HepG2 (cell line): ENCODE data around the gene NPPC. TPM values are rescaled to one million over a fixed set of nuclear protein-coding genes. Genes with fewer than 3 reads are reported as not detected.

Experiments
- ATAC-seq: fragments of 200-7000 bp; cut with Tn5 transposase; 3 replicates; pipeline ENCODE4 v1.9.1; 2020; ENCODE audit warnings: mild to moderate bottlenecking, moderate library complexity
- BruUV-seq: library from RNA; stranded (reverse); fragments of 400-500 nt; replicated peaks from 2 replicates; lab custom pipeline; 2021; lab: Mats Ljungman, UMichigan
- CTCF ChIA-PET: fragments of 300-600 bp; formaldehyde crosslinking; extraction: SDS; loops from one replicate; lab custom pipeline; 2021; ENCODE audit warnings: low total read pairs, inconsistent platforms, low intra/inter-chr PET ratio; lab: Yijun Ruan, JAX
- POLR2A ChIA-PET: fragments of 350-600 bp; sonication (Branson Sonifier 250); formaldehyde crosslinking; loops from one replicate; lab custom pipeline; 2020; ENCODE audit warnings: antibody characterized with exemption, inconsistent platforms; lab: Yijun Ruan, JAX
- DNase-seq: peaks from one replicate; pipeline ENCODE4 v3.0.0-alpha.2; 2015; ENCODE audit warnings: low spot score
- FAIRE-seq: peaks from 3 replicates; lab custom pipeline; 2011; peaks lifted over from hg19 to GRCh38; lab: Jason Lieb, UNC
- H2AFZ ChIP-seq: one replicate; pipeline ENCODE4 v1.6.1; 2011; ENCODE audit warnings: low read length, inconsistent platforms
- H3K27ac ChIP-seq: fragments of 300-600 bp; 3 replicates; pipeline ENCODE4 v1.8.0; 2011; ENCODE audit warnings: mixed run types, mild to moderate bottlenecking, mixed read lengths, low read length, inconsistent platforms; ENCODE audit not compliant: insufficient read depth; ENCODE audit errors: extremely low read length
- H3K27me3 ChIP-seq, 2 experiments: fragments of 200-600 bp in 1 of 2; 2 replicates in 1 of 2; 3 replicates in 1 of 2; pipeline versions ENCODE4 v1.6.0 to v1.8.0; 2011; ENCODE audit warnings: low read length in 2 of 2, mild to moderate bottlenecking in 2 of 2, moderate library complexity in 2 of 2, inconsistent platforms in 1 of 2; ENCODE audit not compliant: insufficient read depth in 2 of 2, control insufficient read depth in 1 of 2
- H3K36me3 ChIP-seq, 2 experiments: fragments of 200-600 bp in 1 of 2; replicated peaks in 1 of 2; 2 replicates in 1 of 2; 3 replicates in 1 of 2; pipeline versions ENCODE4 v1.5.1 to v1.8.0; 2011; ENCODE audit warnings: low read length in 2 of 2, inconsistent platforms in 1 of 2; ENCODE audit not compliant: insufficient read depth in 2 of 2, control insufficient read depth in 1 of 2
- H3K4me1 ChIP-seq: 2 replicates; pipeline ENCODE4 v1.5.1; 2012; ENCODE audit warnings: low read length, inconsistent platforms; ENCODE audit not compliant: insufficient read depth
- H3K4me2 ChIP-seq: 2 replicates; pipeline ENCODE4 v1.6.0; 2011; ENCODE audit warnings: low read depth, low read length, inconsistent platforms
- H3K4me3 ChIP-seq, 3 experiments: fragments of 200-600 bp in 1 of 3; sonication (generic), shearing (Covaris generic) in 1 of 3; replicated peaks in 1 of 3; 2 replicates each; pipeline ENCODE4 v1.5.1; 2011 to 2016; ENCODE audit warnings: low read length in 3 of 3, inconsistent platforms in 2 of 3, low read depth in 2 of 3, mild to moderate bottlenecking in 2 of 3, control low read depth in 1 of 3, mixed read lengths in 1 of 3; ENCODE audit not compliant: insufficient read depth in 1 of 3
- H3K79me2 ChIP-seq: one replicate; pipeline ENCODE4 v1.6.1; 2011; ENCODE audit warnings: low read length, inconsistent platforms; ENCODE audit not compliant: insufficient read depth
- H3K9ac ChIP-seq: 2 replicates; pipeline ENCODE4 v1.6.0; 2011; ENCODE audit warnings: mild to moderate bottlenecking, low read depth, low read length, inconsistent platforms; ENCODE audit not compliant: insufficient read depth
- H3K9me3 ChIP-seq: 2 replicates; pipeline ENCODE4 v1.5.1; 2012; ENCODE audit warnings: mild to moderate bottlenecking, low read length
- H4K20me1 ChIP-seq: 2 replicates; pipeline ENCODE4 v1.6.0; 2011; ENCODE audit warnings: inconsistent platforms, mild to moderate bottlenecking, low read length, moderate library complexity; ENCODE audit not compliant: insufficient read depth
- ARHGAP35 ChIP-seq: sonication (generic); formaldehyde crosslinking; IDR thresholded peaks from 2 replicates; pipeline ENCODE4 v1.9.0; 2022; ENCODE audit warnings: mild to moderate bottlenecking, inconsistent platforms, moderate library complexity, missing genetic modification reagents, borderline replicate concordance
- NFYC ChIP-seq: IDR thresholded peaks from 2 replicates; pipeline ENCODE4 v1.6.1; 2016; ENCODE audit warnings: missing genetic modification reagents, missing compliant biosample characterization
- ZNF24 ChIP-seq: fragments of 450-650 bp; IDR thresholded peaks from 2 replicates; pipeline ENCODE4 v1.6.1; 2017; ENCODE audit warnings: antibody characterized with exemption, mild to moderate bottlenecking
- ZNF546 ChIP-seq: sonication (generic); formaldehyde crosslinking; conservative IDR thresholded peaks from 2 replicates; pipeline ENCODE4 v1.8.1; 2023; ENCODE audit warnings: mild to moderate bottlenecking, missing genetic modification reagents
- ZNF615 ChIP-seq: sonication (generic); formaldehyde crosslinking; IDR thresholded peaks from 2 replicates; pipeline ENCODE4 v1.5.0; 2020; ENCODE audit warnings: mild to moderate bottlenecking, missing genetic modification reagents, borderline replicate concordance
- ZNF670 ChIP-seq: sonication (generic); formaldehyde crosslinking; IDR thresholded peaks from 2 replicates; pipeline ENCODE4 v1.8.0; 2022; ENCODE audit warnings: mild to moderate bottlenecking, missing genetic modification reagents, borderline replicate concordance
- WGBS: methylation state at CpG from one replicate; pipeline ENCODE4 v1.1.6; 2017; ENCODE audit warnings: low lambda C conversion rate; 5-methylcytosine and 5-hydroxymethylcytosine counted together
- in situ Hi-C: cut with HindIII; loops from 2 replicates; pipeline ENCODE4 v1.10.0; 2017; ENCODE audit warnings: low pct_unique_long_range_greater_than_20kb; ENCODE audit not compliant: extremely low pct_ligation_motif_present
- intact Hi-C: fragments of 100-400 bp; cut with micrococcal nuclease; formaldehyde crosslinking; loops from one replicate; pipeline ENCODE4 v1.10.0; 2022; ENCODE audit not compliant: unreplicated experiment
- polyA plus RNA-seq, 8 experiments: library from polyadenylated mRNA; depleted of rRNA in 3 of 8; stranded (reverse) in 7 of 8; unstranded in 1 of 8; fragments of >200 nt; fragmentation: Illumina TruSeq in 4 of 8; extraction: Trizol in 4 of 8; gene quantifications; 2 replicates each; pipeline versions ENCODE4 v1.2.1 to v1.2.3, GENCODE V29; 2011 to 2016; ENCODE audit warnings: low read depth in 4 of 8, missing spikeins in 1 of 8, mixed read lengths in 1 of 8; ENCODE audit not compliant: insufficient read depth in 1 of 8
- total RNA-seq, 5 experiments: library from RNA; depleted of rRNA; stranded (reverse); fragments of >200 nt; fragmentation: Illumina TruSeq; extraction: Trizol; gene quantifications; 2 replicates each; pipeline ENCODE4 v1.2.3, GENCODE V29; 2016; ENCODE audit warnings: low read depth in 1 of 5
- TF ChIP-seq, protein P1 (sequence below): sonication (generic); formaldehyde crosslinking; IDR thresholded peaks from 2 replicates; pipeline ENCODE4 v1.4.0; 2020; ENCODE audit warnings: mild to moderate bottlenecking, missing genetic modification reagents
- TF ChIP-seq, protein P2 (sequence below): sonication (generic); formaldehyde crosslinking; IDR thresholded peaks from 2 replicates; pipeline ENCODE4 v1.5.0; 2020; ENCODE audit warnings: missing genetic modification reagents
- TF ChIP-seq, protein P3 (sequence below): sonication (generic); formaldehyde crosslinking; IDR thresholded peaks from 2 replicates; pipeline ENCODE4 v1.5.1; 2020; ENCODE audit warnings: mild to moderate bottlenecking, moderate library complexity, missing genetic modification reagents

NPPC gene
- total and polyA plus RNA-seq, 2 of the 13 experiments (the other 11 are each of a cell fraction or from before 2014, with no cell fraction given) = 0.11 TPM; not detected in 1

DNA sequence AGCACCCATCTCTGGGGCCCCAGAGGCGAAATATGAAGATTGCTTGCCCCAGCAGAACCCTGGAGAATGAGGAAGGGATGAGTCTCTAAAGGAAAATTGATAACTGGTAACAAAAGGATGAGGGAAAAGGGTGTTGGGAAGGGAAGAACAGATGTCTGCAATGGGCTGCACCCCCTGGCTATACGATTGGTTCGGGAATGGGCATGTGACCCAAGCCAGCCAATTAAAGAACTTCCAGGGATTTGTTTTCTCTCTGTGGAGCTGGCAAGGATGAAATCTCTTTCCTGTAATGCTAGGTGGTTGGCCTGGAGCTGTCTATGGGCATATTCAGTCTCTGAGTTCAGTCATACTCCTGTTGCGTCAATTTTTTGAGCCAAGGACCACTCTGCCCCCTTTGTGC is 12.8 kb upstream of the NPPC start:
- Histone ChIP-seq H3K79me2 (no peaks in the 10 kb centered on the region), H4K20me1 (no peaks in the 10 kb centered on the region), H2AFZ (no peak overlapping the region), H3K27ac (no peak overlapping the region), H3K9ac (no peak overlapping the region), H3K4me3 (no peak overlapping the region), H3K9me3 (no peaks in the 10 kb centered on the region), H3K4me1 (peaks cover 14% of the 10 kb centered on the region), H3K27me3 (peaks cover 0 to 18% of the 10 kb centered on the region in 2 experiments; a peak in 4 of 5 replicates), H3K4me2 (no peak overlapping the region), H3K36me3 (no peaks in the 10 kb centered on the region)
- ChIA-PET CTCF (no interaction called here), POLR2A (no interaction called here)
- intact Hi-C loops = no loop called here
- TF ChIP-seq NFYC (CRISPR knock-in tag) (peak; percentile 44), ZNF615 (CRISPR knock-in tag) (no peak), ZNF670 (CRISPR knock-in tag) (no peak), ZNF24 (no peak), ZNF546 (CRISPR knock-in tag) (no peak), ARHGAP35 (CRISPR knock-in tag) (no peak)
- TF ChIP-seq, protein P1, sequence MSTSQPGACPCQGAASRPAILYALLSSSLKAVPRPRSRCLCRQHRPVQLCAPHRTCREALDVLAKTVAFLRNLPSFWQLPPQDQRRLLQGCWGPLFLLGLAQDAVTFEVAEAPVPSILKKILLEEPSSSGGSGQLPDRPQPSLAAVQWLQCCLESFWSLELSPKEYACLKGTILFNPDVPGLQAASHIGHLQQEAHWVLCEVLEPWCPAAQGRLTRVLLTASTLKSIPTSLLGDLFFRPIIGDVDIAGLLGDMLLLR = no peak
- TF ChIP-seq, protein P2, sequence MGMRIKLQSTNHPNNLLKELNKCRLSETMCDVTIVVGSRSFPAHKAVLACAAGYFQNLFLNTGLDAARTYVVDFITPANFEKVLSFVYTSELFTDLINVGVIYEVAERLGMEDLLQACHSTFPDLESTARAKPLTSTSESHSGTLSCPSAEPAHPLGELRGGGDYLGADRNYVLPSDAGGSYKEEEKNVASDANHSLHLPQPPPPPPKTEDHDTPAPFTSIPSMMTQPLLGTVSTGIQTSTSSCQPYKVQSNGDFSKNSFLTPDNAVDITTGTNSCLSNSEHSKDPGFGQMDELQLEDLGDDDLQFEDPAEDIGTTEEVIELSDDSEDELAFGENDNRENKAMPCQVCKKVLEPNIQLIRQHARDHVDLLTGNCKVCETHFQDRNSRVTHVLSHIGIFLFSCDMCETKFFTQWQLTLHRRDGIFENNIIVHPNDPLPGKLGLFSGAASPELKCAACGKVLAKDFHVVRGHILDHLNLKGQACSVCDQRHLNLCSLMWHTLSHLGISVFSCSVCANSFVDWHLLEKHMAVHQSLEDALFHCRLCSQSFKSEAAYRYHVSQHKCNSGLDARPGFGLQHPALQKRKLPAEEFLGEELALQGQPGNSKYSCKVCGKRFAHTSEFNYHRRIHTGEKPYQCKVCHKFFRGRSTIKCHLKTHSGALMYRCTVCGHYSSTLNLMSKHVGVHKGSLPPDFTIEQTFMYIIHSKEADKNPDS (CRISPR knock-in tag) = no peak
- TF ChIP-seq, protein P3, sequence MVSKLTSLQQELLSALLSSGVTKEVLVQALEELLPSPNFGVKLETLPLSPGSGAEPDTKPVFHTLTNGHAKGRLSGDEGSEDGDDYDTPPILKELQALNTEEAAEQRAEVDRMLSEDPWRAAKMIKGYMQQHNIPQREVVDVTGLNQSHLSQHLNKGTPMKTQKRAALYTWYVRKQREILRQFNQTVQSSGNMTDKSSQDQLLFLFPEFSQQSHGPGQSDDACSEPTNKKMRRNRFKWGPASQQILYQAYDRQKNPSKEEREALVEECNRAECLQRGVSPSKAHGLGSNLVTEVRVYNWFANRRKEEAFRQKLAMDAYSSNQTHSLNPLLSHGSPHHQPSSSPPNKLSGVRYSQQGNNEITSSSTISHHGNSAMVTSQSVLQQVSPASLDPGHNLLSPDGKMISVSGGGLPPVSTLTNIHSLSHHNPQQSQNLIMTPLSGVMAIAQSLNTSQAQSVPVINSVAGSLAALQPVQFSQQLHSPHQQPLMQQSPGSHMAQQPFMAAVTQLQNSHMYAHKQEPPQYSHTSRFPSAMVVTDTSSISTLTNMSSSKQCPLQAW (CRISPR knock-in tag) = no peak
- in situ Hi-C loops = no loop called here
- 33% methylated on average over 4 of the region's 4 CpGs for WGBS
- no peak for ATAC-seq
- FAIRE-seq = no peak
- DNase-seq = no peak
- BruUV-seq = no TSS peak
